Lung (tissue), 12 donors: ENCODE results near the gene TSPAN18. TPM values are rescaled to one million over a fixed set of nuclear protein-coding genes. Genes with fewer than 3 reads are reported as not detected.

ENCODE experiments used
- ATAC-seq: fragments of 200-7000 bp; cut with Tn5 transposase; one replicate; pipeline ENCODE4 v1.9.1; 2020; ENCODE audit warnings: moderate number of reproducible peaks; ENCODE audit not compliant: insufficient read depth, low FRiP score
- DNase-seq, 3 donors: peaks; one replicate each; pipeline ENCODE4 v3.0.0-alpha.2; 2013 to 2017
- H3K27ac ChIP-seq, 2 donors: one replicate each; pipeline ENCODE4 v1.5.1; 2013; ENCODE audit warnings: mild to moderate bottlenecking in 2 of 2, moderate library complexity in 2 of 2, control low read depth in 1 of 2, inconsistent platforms in 1 of 2, low read depth in 1 of 2, low read length in 1 of 2
- H3K27me3 ChIP-seq, 3 donors: one replicate each; pipeline ENCODE4 v1.5.1; 2013; ENCODE audit warnings: low read length in 2 of 3; ENCODE audit not compliant: control insufficient read depth in 3 of 3, insufficient read depth in 3 of 3
- H3K36me3 ChIP-seq, 4 donors: one replicate each; pipeline ENCODE4 v1.5.1; 2013; ENCODE audit warnings: low read length in 4 of 4, mild to moderate bottlenecking in 1 of 4, moderate library complexity in 1 of 4; ENCODE audit not compliant: control insufficient read depth in 4 of 4, insufficient read depth in 4 of 4
- H3K4me1 ChIP-seq, 5 donors: one replicate each; pipeline ENCODE4 v1.5.1; 2013; ENCODE audit warnings: low read length in 5 of 5, mild to moderate bottlenecking in 2 of 5, moderate library complexity in 1 of 5; ENCODE audit not compliant: control insufficient read depth in 5 of 5, insufficient read depth in 5 of 5
- H3K4me3 ChIP-seq: one replicate; pipeline ENCODE4 v1.5.1; 2013; ENCODE audit warnings: mild to moderate bottlenecking, control low read depth, moderate library complexity
- H3K9ac ChIP-seq, 2 donors: one replicate each; pipeline ENCODE4 v1.5.1; 2013; ENCODE audit warnings: low read length in 2 of 2, control low read depth in 1 of 2; ENCODE audit not compliant: insufficient read depth in 1 of 2
- H3K9me3 ChIP-seq, 4 donors: one replicate each; pipeline ENCODE4 v1.5.1; 2013; ENCODE audit warnings: low read length in 3 of 4, mild to moderate bottlenecking in 1 of 4, moderate library complexity in 1 of 4; ENCODE audit not compliant: control insufficient read depth in 4 of 4, insufficient read depth in 3 of 4
- CTCF ChIP-seq: IDR thresholded peaks from 2 replicates; pipeline ENCODE4 v1.5.1; 2012; ENCODE audit warnings: mild to moderate bottlenecking; ENCODE audit errors: control extremely low read depth, extremely low read depth
- WGBS, 2 donors: extraction: QIAGEN DNeasy Blood & Tissue Kit; methylation state at CpG; one replicate each; pipeline ENCODE4 v1.1.7; 2013; 5-methylcytosine and 5-hydroxymethylcytosine counted together
- polyA plus RNA-seq, 2 donors: library from polyadenylated mRNA; stranded (reverse); fragments of 200-250 nt; gene quantifications; one replicate each; pipeline ENCODE4 v1.2.1, GENCODE V29; 2013
- total RNA-seq, 2 donors: library from RNA; depleted of rRNA in 1 of 2; stranded (reverse); fragments of >200 nt in 1 of 2; gene quantifications; one replicate each; pipeline ENCODE4 v1.2.1, GENCODE V29; 2014 to 2021
- donor health status: control.
- donor health status: control.
- donor health status: Bipolar disorder and iron deficiency.
- donor health status: healthy.
- donor health status: DM: yes; HTN: yes; CAD: no.

Gene TSPAN18
- total and polyA plus RNA-seq, 4 donors = 8.3 to 40.7 (median 21.4) TPM

DNA sequence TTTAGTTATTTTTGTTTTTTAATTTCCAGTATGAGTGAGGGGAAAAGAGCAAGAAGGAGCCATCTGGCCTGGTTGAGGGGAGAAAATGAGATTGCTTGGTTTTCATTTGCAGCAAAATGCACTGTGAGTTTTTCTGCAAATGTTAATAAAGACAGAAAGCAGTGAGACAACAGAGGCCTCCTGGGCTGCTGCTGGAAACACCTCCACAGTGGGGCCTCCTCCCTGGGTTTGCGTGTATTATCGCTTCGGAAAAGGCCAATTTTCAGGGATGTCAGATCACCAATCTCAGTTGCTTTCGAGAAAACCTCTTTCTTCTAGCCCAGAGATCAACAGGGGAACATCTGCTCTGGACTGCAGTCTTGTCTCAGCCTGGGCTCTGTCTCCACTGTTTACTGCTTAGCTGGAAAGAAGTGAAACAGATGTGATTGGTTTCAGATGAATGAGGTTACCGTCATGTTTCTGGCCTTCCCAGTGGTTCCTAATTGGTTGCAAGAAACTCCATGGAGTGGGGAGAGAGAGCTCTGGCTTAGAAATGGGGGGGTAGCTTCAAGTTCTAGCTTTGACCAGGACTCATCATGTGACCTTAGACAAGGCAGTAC lies 17.3 kb downstream of the TSPAN18 start:
- DNase-seq = peak; percentile 46 to 89 (median 77)
- peaks cover 0 to 19% (median 8%) of the 10 kb centered on the region in 5 donors for H3K4me1 ChIP-seq
- H3K27me3 ChIP-seq = no peaks in the 10 kb centered on the region
- H3K36me3 ChIP-seq = no peaks in the 10 kb centered on the region
- TF ChIP-seq CTCF = no peak
- H3K9ac ChIP-seq = no peak overlapping the region
- H3K9me3 ChIP-seq = peaks cover 0 to 2% (median 0%) of the 10 kb centered on the region in 4 donors
- 83 to 89% methylated on average over 5 of the region's 5 CpGs for WGBS, 2 donors
- H3K27ac ChIP-seq = no peak overlapping the region
- H3K4me3 ChIP-seq = no peak overlapping the region
- ATAC-seq = no peak

DNA sequence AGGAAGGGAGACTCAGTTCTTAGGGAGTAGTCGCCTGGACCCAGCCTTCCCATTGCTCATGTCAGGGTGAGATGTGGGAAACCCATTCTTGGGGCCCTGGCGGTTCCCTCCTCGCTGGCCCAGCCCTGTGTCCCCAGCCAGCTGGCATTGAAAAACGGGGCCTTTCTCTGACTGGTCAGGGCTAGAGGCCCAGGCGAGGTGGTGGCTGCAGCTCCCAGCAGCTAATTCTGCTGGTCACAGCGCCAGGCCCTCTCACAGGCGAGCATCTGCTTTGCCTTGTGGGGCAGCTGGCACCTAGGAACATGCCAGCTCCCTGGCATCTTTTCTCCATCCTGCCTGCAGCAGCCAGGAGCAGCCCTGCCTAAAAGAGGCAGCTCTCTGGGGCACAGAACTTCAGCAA lies 20.1 kb downstream of the TSPAN18 start:
- Histone ChIP-seq H3K36me3 (no peaks in the 10 kb centered on the region), H3K4me1 (peaks cover 0 to 19% (median 8%) of the 10 kb centered on the region in 5 donors), H3K4me3 (no peak overlapping the region), H3K9me3 (peaks cover 0 to 4% (median 0%) of the 10 kb centered on the region in 4 donors), H3K9ac (no peak overlapping the region), H3K27me3 (no peaks in the 10 kb centered on the region), H3K27ac (no peak overlapping the region)
- peak in 1 of 3 donors; percentile 15 for DNase-seq
- ATAC-seq = no peak
- no peak for TF ChIP-seq CTCF
- 81 to 93% methylated on average over 7 of the region's 7 CpGs for WGBS, 2 donors

GRCh38 chr11:44747316-44747715 lies 20.6 kb downstream of the TSPAN18 start:
- Histone ChIP-seq H3K27ac (no peak overlapping the region), H3K4me3 (no peak overlapping the region), H3K36me3 (no peaks in the 10 kb centered on the region), H3K4me1 (peaks cover 0 to 19% (median 8%) of the 10 kb centered on the region in 5 donors), H3K27me3 (no peaks in the 10 kb centered on the region), H3K9ac (no peak overlapping the region), H3K9me3 (peaks cover 0 to 4% (median 0%) of the 10 kb centered on the region in 4 donors)
- peak in 1 of 3 donors; percentile 1 for DNase-seq
- TF ChIP-seq CTCF = no peak
- WGBS, 2 donors = 52 to 60% methylated on average over 7 of the region's 7 CpGs
- no peak for ATAC-seq
